ENCODE data around the gene XPR1. TPM values are rescaled to one million over a fixed set of nuclear protein-coding genes. Genes with fewer than 3 reads are reported as not detected.

XPR1 gene
- total and polyA plus RNA-seq, 8 donors: 0.92 to 27.0 (median 4.5) TPM

GRCh38 chr1:180626711-180627110 is 5.1 kb upstream of the XPR1 start:
- no peaks in the 10 kb centered on the region for H3K9me3 ChIP-seq
- intact Hi-C loops (cut with DNase I; ENCODE audit: low total_unique reads): no loop called here
- TF ChIP-seq POLR2A (IDR thresholded peaks at IDR 0.05): no peak
- no peak overlapping the region for H3K27ac ChIP-seq
- no peaks in the 10 kb centered on the region for H3K36me3 ChIP-seq
- 57 to 64% (median 60%) methylated on average over 1 of the region's 1 CpG for WGBS, 5 donors
- peaks cover 0 to 7% (median 3%) of the 10 kb centered on the region in 4 donors for H3K4me1 ChIP-seq
- H3K27me3 ChIP-seq: no peaks in the 10 kb centered on the region
- no peak overlapping the region for H3K4me3 ChIP-seq
- DNase-seq: no peak

GRCh38 chr1:180627411-180627810 is 4.4 kb upstream of the XPR1 start:
- WGBS, 5 donors: 85 to 95% (median 93%) methylated on average over 1 of the region's 1 CpG
- H3K9me3 ChIP-seq: no peaks in the 10 kb centered on the region
- H3K27me3 ChIP-seq: no peaks in the 10 kb centered on the region
- intact Hi-C loops (cut with DNase I; ENCODE audit: low total_unique reads): no loop called here
- no peak overlapping the region for H3K27ac ChIP-seq
- H3K4me3 ChIP-seq: no peak overlapping the region
- DNase-seq: no peak
- H3K4me1 ChIP-seq: peaks cover 0 to 8% (median 4%) of the 10 kb centered on the region in 4 donors
- H3K36me3 ChIP-seq: no peaks in the 10 kb centered on the region
- TF ChIP-seq POLR2AphosphoS5 (IDR thresholded peaks at IDR 0.05) (no peak), POLR2A (IDR thresholded peaks at IDR 0.05) (no peak), EP300 (IDR thresholded peaks at IDR 0.05) (no peak)
- TF ChIP-seq, protein P1, sequence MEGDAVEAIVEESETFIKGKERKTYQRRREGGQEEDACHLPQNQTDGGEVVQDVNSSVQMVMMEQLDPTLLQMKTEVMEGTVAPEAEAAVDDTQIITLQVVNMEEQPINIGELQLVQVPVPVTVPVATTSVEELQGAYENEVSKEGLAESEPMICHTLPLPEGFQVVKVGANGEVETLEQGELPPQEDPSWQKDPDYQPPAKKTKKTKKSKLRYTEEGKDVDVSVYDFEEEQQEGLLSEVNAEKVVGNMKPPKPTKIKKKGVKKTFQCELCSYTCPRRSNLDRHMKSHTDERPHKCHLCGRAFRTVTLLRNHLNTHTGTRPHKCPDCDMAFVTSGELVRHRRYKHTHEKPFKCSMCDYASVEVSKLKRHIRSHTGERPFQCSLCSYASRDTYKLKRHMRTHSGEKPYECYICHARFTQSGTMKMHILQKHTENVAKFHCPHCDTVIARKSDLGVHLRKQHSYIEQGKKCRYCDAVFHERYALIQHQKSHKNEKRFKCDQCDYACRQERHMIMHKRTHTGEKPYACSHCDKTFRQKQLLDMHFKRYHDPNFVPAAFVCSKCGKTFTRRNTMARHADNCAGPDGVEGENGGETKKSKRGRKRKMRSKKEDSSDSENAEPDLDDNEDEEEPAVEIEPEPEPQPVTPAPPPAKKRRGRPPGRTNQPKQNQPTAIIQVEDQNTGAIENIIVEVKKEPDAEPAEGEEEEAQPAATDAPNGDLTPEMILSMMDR (IDR thresholded peaks at IDR 0.05): no peak

GRCh38 chr1:180628646-180629045 is 3.2 kb upstream of the XPR1 start:
- 24 to 79% (median 64%) methylated on average over 1 of the region's 1 CpG for WGBS, 5 donors
- Histone ChIP-seq H3K9me3 (no peaks in the 10 kb centered on the region), H3K27ac (no peak overlapping the region), H3K36me3 (no peaks in the 10 kb centered on the region), H3K4me3 (no peak overlapping the region), H3K4me1 (peaks cover 0 to 20% (median 15%) of the 10 kb centered on the region in 4 donors), H3K27me3 (no peaks in the 10 kb centered on the region)
- intact Hi-C loops (cut with DNase I; ENCODE audit: low total_unique reads): no loop called here
- TF ChIP-seq, protein P1 (IDR thresholded peaks at IDR 0.05): no peak
- TF ChIP-seq POLR2AphosphoS5 (IDR thresholded peaks at IDR 0.05): no peak
- no peak for TF ChIP-seq POLR2A (IDR thresholded peaks at IDR 0.05)
- no peak for TF ChIP-seq EP300 (IDR thresholded peaks at IDR 0.05)
- no peak for DNase-seq

DNA sequence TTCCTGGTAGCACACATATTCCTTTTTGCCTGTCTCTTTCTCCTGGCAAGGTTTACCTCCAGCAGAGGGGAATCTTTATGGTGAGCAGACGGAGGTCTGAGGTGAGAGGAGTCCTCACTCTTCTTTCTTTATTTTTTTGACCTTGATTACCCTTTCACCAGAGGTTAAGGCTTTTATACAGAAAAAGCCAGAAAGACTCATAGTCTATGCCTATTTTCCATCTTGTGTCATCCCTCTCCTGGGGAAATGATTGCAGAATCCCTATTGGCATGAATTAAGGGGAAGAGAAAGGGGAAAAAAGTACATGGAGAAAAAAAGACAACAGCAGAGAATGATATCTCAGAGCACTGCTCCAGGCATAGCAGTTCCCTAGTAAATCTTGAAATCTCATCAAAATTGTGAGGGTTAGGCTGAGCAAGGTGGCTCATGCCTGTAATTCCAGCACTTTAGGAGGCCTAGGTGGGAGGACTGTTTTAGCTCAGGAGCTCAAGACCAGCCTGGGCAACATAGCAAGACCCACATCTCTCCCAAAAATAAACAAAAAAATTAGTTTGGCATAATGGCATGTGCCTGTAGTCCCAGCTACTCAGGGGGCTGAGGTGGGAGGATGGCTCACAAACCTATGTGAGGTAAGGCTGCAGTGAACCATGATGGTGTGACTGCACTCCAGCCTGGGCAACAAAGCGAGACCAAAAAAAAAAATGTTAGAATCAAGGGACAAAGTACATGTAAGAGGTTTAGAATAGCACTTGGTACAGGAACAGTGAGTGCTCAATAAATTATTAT is 1.2 kb upstream of the XPR1 start:
- peak overlapping the region in 1 of 5 donors; percentile 95 for H3K27ac ChIP-seq
- no peak for DNase-seq
- H3K9me3 ChIP-seq: no peaks in the 10 kb centered on the region
- 85 to 98% (median 94%) methylated on average over 2 of the region's 2 CpGs for WGBS, 5 donors
- no peak for TF ChIP-seq EP300 (IDR thresholded peaks at IDR 0.05)
- TF ChIP-seq POLR2A (IDR thresholded peaks at IDR 0.05): no peak
- no peak for TF ChIP-seq POLR2AphosphoS5 (IDR thresholded peaks at IDR 0.05)
- TF ChIP-seq, protein P1 (IDR thresholded peaks at IDR 0.05): no peak
- no peaks in the 10 kb centered on the region for H3K36me3 ChIP-seq
- no peak overlapping the region for H3K4me3 ChIP-seq
- intact Hi-C loops (cut with DNase I; ENCODE audit: low total_unique reads): no loop called here
- H3K4me1 ChIP-seq: peaks cover 0 to 33% (median 21%) of the 10 kb centered on the region in 4 donors
- H3K27me3 ChIP-seq: no peaks in the 10 kb centered on the region
